IgD-negative memory B cell (primary cell): Measurements from ENCODE around the gene TTBK2. TPM values are rescaled to one million over a fixed set of nuclear protein-coding genes. Genes with fewer than 3 reads are reported as not detected.
A peak's percentile ranks its signal among the peaks of the same experiment; 100 is the strongest.
"Not testable (repeated sequence)": the region's sequence is repeated elsewhere in the genome, so short reads cannot be mapped to it uniquely, and the experiment has no call there.

Experiments used
- H3K27ac Mint-ChIP-seq, 3 donors: one replicate each; pipeline ENCODE4 v1.8.0; 2020 to 2022; ENCODE audit warnings: mild to moderate bottlenecking in 3 of 3, mixed read lengths in 3 of 3, moderate library complexity in 1 of 3
- H3K27me3 Mint-ChIP-seq: one replicate; pipeline ENCODE4 v1.8.0; 2021; ENCODE audit warnings: mixed read lengths
- H3K36me3 Mint-ChIP-seq: one replicate; pipeline ENCODE4 v1.8.0; 2020; ENCODE audit warnings: mild to moderate bottlenecking, mixed read lengths
- H3K4me1 Mint-ChIP-seq, 3 donors: one replicate each; pipeline ENCODE4 v1.8.0; 2020 to 2022; ENCODE audit warnings: mixed read lengths in 3 of 3, mild to moderate bottlenecking in 1 of 3
- H3K4me3 Mint-ChIP-seq, 4 donors: one replicate each; pipeline ENCODE4 v1.8.0; 2020 to 2022; ENCODE audit warnings: mild to moderate bottlenecking in 4 of 4, mixed read lengths in 4 of 4, moderate library complexity in 3 of 4
- H3K9me3 Mint-ChIP-seq, 3 donors: one replicate each; pipeline ENCODE4 v1.8.0; 2020 to 2021; ENCODE audit warnings: mixed read lengths in 3 of 3, mild to moderate bottlenecking in 1 of 3
- polyA plus RNA-seq: library from polyadenylated mRNA; unstranded; fragments of 300-500 nt; fragmentation: Illumina TruSeq; gene quantifications from one replicate; pipeline ENCODE4 v1.2.3, GENCODE V29; 2021

TTBK2 gene
- polyA plus RNA-seq, 1 donor from 2014 or later, result 9.9 TPM

GRCh38 chr15:42775416-42775815, 145.2 kb downstream of the TTBK2 start:
- Mint-ChIP-seq H3K27ac (no peak overlapping the region), H3K9me3 (no peaks in the 10 kb centered on the region), H3K4me1 (peaks cover 0 to under 1% (median 0%) of the 10 kb centered on the region in 3 donors), H3K27me3 (no peaks in the 10 kb centered on the region), H3K4me3 (no peak overlapping the region), H3K36me3 (peaks cover 16% of the 10 kb centered on the region)

DNA sequence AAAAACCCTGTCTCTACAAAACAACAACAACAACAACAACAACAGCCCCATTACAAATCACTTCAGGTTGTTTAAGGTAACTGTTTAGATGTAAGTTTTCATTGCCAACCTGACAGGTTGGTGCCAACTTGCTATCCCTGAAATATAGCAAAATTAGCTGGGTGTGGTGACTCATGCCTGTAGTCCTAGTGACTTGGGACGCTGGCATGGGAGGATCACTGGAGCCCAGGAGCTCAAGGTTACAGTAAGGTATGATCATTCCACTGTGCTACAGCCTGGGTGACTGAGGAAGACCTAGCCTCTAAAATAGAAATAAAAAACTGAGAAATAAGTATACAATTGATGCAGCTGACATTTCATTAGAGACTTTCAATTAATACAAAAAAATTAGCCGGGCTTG, 147.7 kb downstream of the TTBK2 start:
- Mint-ChIP-seq H3K27ac (no peak overlapping the region), H3K4me3 (no peak overlapping the region), H3K4me1 (peaks cover 0 to 1% (median 0%) of the 10 kb centered on the region in 3 donors), H3K9me3 (peaks cover 0 to 5% (median 1%) of the 10 kb centered on the region in 3 donors), H3K36me3 (peaks cover 28% of the 10 kb centered on the region), H3K27me3 (no peaks in the 10 kb centered on the region)

- Mint-ChIP-seq H3K27me3 (no peaks in the 10 kb centered on the region), H3K36me3 (peaks cover 31% of the 10 kb centered on the region), H3K27ac (no peak overlapping the region), H3K9me3 (peaks cover 1 to 5% (median 3%) of the 10 kb centered on the region in 3 donors), H3K4me1 (peaks cover 0 to 1% (median 0%) of the 10 kb centered on the region in 3 donors), H3K4me3 (no peak overlapping the region)
Measured at GRCh38 chr15:42772144-42772543, 148.4 kb downstream of the TTBK2 start.

DNA sequence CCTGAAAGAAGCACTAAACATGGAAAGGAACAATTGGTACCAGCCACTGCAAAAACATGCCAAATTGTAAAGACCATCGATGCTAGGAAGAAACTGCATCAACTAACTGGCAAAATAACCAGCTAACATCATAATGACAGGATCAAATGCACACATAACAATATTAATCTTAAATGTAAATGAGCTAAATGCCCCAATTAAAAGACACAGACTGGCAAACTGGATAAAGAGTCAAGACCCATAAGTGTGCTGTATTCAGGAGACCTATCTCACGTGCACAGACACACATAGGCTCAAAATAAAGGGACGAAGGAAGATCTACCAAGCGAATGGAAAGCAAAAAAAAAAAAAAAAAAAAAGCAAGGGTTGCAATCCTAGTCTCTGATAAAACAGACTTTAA, 154.5 kb downstream of the TTBK2 start:
- Mint-ChIP-seq H3K9me3 (peaks cover 7 to 30% (median 22%) of the 10 kb centered on the region in 3 donors), H3K36me3 (peaks cover 34% of the 10 kb centered on the region)
- not testable (repeated sequence) for H3K27me3 Mint-ChIP-seq, H3K4me1 Mint-ChIP-seq, H3K27ac Mint-ChIP-seq, H3K4me3 Mint-ChIP-seq

DNA sequence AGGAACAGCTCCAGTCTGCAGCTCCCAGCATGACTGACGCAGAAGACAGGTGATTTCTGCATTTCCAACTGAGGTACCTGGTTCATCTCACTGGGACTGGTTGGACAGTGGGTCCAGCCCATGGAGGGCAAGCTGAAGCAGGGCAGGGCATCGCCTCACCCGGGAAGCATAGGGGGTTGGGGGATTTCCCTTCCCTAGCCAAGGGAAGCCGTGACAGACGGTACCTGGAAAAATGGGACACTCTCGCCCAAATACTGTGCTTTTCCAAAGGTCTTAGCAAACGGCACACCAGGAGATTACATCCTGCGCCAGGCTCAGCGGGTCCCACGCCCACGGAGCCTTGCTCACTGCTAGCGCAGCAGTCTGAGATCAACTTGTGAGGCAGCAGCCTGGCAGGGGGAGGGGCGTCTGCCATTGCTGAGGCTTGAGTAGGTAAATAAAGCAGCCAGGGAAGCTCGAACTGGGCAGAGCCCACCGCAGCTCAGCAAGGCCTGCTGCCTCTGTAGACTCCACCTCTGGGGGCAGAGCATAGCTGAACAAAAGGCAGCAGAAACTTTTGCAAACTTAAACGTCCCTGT, 156.3 kb downstream of the TTBK2 start:
- H3K4me1 Mint-ChIP-seq, H3K27me3 Mint-ChIP-seq, H3K27ac Mint-ChIP-seq, H3K4me3 Mint-ChIP-seq: not testable (repeated sequence)
- peaks cover 27% of the 10 kb centered on the region for H3K36me3 Mint-ChIP-seq
- H3K9me3 Mint-ChIP-seq, result peaks cover 6 to 41% (median 19%) of the 10 kb centered on the region in 3 donors

DNA sequence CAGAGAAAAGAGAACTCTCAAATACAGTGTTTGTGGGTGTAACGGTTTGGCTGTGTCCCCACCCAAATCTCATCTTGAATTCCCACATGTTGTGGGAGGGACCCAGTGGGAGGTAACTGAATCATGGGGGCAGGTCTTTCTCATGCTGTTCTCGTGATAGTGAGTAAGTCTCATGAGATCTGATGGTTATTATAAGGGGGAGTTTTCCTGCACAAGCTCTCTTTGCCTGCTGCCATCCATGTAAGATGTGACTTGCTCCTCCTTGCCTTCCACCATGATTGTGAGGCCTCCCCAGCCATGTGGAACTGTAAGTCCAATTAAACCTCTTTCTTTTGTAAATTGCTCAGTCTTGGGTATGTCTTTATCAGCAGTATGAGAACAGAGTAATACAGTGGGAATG, 158.8 kb downstream of the TTBK2 start:
- Mint-ChIP-seq H3K36me3 (peaks cover 19% of the 10 kb centered on the region), H3K9me3 (peaks cover 6 to 34% (median 19%) of the 10 kb centered on the region in 3 donors)
- not testable (repeated sequence) for H3K27me3 Mint-ChIP-seq, H3K4me1 Mint-ChIP-seq, H3K27ac Mint-ChIP-seq, H3K4me3 Mint-ChIP-seq

DNA sequence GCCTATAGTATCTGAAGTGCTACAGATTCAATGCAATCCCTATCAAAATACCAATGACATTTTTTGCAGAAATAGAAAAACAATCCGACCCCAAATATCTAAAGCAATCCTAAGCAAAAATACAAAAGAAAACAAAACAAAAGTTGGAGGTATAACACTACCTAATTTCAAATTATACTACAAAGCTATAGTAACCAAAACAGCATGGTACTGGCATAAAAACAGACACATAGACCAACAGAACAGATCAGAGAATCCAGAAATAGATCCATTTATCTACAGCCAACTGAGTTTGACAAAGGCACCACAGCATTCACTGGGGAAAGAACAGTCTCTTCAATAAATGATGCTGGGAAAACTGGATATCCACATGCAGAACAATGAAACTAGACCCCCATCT, 159.8 kb downstream of the TTBK2 start:
- Mint-ChIP-seq H3K9me3 (peaks cover 6 to 27% (median 14%) of the 10 kb centered on the region in 3 donors), H3K4me3 (no peak overlapping the region), H3K27ac (no peak overlapping the region), H3K27me3 (no peaks in the 10 kb centered on the region), H3K4me1 (peaks cover 1 to 3% (median 2%) of the 10 kb centered on the region in 3 donors), H3K36me3 (peaks cover 13% of the 10 kb centered on the region)

DNA sequence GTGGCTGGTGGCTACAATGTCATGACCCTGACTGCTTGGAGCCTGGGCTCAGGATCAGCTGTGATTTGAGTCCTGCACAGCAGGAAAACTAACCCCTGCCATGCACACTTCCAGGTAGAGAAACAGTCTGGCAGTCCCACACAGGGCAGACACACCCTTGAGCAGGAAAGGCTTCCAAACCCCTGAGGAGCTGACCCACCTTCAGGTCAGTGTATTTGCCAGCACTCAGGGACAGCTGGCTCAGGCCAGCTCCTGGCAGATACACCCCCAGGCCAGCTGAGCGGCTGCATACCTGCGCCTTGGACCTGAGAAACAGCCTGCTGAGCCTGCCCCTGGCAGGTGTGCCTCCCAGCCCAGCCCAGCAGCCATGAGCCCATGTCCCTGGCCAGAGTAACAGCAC, 161.5 kb downstream of the TTBK2 start:
- no peaks in the 10 kb centered on the region for H3K27me3 Mint-ChIP-seq
- H3K4me1 Mint-ChIP-seq, result peaks cover 0 to 3% (median 1%) of the 10 kb centered on the region in 3 donors
- H3K36me3 Mint-ChIP-seq, result peaks cover 8% of the 10 kb centered on the region
- no peak overlapping the region for H3K4me3 Mint-ChIP-seq
- H3K9me3 Mint-ChIP-seq, result peaks cover 6 to 22% (median 12%) of the 10 kb centered on the region in 3 donors
- no peak overlapping the region for H3K27ac Mint-ChIP-seq

DNA sequence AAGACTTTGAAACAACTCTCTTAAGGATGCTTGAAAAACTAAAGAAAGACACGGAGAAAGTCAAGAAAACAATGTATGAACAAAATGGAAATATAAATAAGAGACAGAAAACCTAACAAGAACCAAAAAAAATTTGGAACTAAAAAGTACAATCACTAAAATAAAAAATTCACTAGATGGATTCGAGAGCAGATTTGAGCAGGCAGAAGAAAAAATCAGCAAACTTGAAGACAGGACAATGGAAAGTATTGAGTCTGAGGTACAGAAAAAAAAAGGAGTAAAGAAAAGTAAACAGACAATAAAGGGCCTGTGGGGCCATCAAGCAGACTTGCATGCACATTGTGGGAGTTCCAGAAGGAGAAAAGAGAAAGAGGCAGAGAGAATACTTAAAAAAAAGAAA, 170.3 kb downstream of the TTBK2 start:
- H3K36me3 Mint-ChIP-seq, result peaks cover 30% of the 10 kb centered on the region
- peaks cover 0 to 6% (median 5%) of the 10 kb centered on the region in 3 donors for H3K9me3 Mint-ChIP-seq
- no peaks in the 10 kb centered on the region for H3K4me1 Mint-ChIP-seq
- H3K4me3 Mint-ChIP-seq, result no peak overlapping the region
- H3K27me3 Mint-ChIP-seq, result no peaks in the 10 kb centered on the region
- no peak overlapping the region for H3K27ac Mint-ChIP-seq

DNA sequence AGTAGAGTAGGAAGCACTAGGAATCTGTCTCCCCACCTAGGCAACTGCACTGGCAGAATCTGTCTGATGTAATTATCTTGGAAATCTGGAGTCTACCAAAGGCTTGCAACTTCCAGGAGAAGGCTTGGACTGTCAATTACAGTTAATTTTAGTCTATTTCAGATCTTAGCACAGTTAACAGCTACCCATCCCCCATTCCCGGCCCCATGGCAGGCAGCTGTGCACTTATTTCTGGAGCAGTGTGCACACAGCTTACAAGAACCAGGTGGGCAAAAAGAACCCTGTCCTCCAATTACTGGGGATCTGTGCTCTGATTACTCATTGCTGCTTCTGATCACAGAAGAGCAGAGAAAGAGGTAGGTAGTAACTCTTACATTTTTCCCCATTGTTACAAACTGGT, 171.3 kb downstream of the TTBK2 start:
- Mint-ChIP-seq H3K36me3 (peaks cover 30% of the 10 kb centered on the region), H3K27ac (no peak overlapping the region), H3K9me3 (peaks cover 0 to 6% (median 5%) of the 10 kb centered on the region in 3 donors), H3K4me3 (no peak overlapping the region), H3K27me3 (no peaks in the 10 kb centered on the region), H3K4me1 (no peaks in the 10 kb centered on the region)

DNA sequence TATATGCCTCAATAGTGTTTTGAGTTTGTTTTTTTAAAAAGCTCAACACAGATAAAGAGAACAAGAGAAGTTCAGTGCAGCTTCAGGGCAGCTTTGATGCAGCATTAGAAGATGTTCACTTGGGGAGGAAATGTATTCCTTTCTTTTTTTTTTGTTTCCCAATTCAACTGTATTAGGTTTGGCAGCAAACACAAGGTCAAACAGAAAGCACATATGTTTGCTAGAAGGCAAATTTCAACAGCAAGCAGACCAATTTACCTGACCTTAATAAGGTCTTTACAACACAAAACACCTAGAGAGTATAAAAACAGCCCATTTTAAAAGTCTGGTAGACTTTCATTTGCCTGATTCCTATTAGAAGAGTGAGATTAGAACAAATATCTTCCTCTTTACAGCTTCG, 176.4 kb downstream of the TTBK2 start:
- H3K4me1 Mint-ChIP-seq, result peaks cover 0 to 2% (median 0%) of the 10 kb centered on the region in 3 donors
- no peaks in the 10 kb centered on the region for H3K27me3 Mint-ChIP-seq
- H3K27ac Mint-ChIP-seq, result no peak overlapping the region
- H3K4me3 Mint-ChIP-seq, result no peak overlapping the region
- H3K36me3 Mint-ChIP-seq, result peaks cover 4% of the 10 kb centered on the region
- H3K9me3 Mint-ChIP-seq, result no peaks in the 10 kb centered on the region

DNA sequence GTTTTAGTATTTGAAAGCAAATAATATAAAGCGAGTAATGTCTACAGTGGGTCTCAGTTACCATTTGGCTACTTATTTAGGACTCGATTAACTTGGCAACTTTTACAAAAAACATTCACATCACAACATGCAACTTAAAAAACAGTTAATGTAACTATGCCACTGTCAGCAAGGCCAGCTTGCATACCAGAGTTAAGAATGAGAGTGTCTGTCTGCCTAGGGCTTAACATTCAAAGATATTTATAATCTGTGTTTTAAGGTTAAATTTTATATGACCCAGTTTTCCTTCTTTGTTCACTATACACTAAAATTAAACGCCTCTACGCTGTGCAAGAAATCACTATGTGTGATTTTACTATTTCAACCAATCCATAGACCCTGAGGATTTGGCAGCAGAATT, 178.4 kb downstream of the TTBK2 start:
- Mint-ChIP-seq H3K4me3 (no peak overlapping the region), H3K36me3 (peaks cover 4% of the 10 kb centered on the region), H3K4me1 (peaks cover 4 to 6% (median 5%) of the 10 kb centered on the region in 3 donors), H3K9me3 (no peaks in the 10 kb centered on the region), H3K27ac (no peak overlapping the region), H3K27me3 (no peaks in the 10 kb centered on the region)

DNA sequence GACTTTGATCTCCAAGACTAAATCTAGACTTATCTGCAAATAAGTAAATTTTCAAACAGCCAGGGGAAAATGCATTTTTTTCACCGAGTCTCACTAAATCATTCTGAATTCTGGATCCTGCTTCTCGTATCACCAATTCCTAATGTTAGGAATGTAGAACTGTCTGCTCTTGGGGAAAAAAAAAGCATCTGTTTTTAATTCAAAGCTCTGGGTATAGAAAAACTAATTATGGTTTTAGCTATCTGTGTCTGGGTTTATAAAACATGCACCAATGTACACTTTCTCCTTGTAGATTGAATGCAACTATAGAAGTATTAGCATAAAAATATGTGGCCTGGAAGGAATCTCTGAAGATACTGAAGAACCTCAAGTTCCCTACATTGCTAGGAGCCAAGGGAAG, 178.9 kb downstream of the TTBK2 start:
- Mint-ChIP-seq H3K27me3 (no peaks in the 10 kb centered on the region), H3K4me1 (peaks cover 4 to 7% (median 5%) of the 10 kb centered on the region in 3 donors), H3K9me3 (no peaks in the 10 kb centered on the region), H3K27ac (no peak overlapping the region), H3K36me3 (peaks cover 4% of the 10 kb centered on the region), H3K4me3 (peak overlapping the region in 1 of 4 donors; percentile 36)

GRCh38 chr15:42737529-42738328, 182.8 kb downstream of the TTBK2 start:
- no peaks in the 10 kb centered on the region for H3K9me3 Mint-ChIP-seq
- no peaks in the 10 kb centered on the region for H3K27me3 Mint-ChIP-seq
- peaks cover 8 to 18% (median 12%) of the 10 kb centered on the region in 3 donors for H3K4me1 Mint-ChIP-seq
- H3K27ac Mint-ChIP-seq, result peak overlapping the region in 2 of 3 donors; percentile 80 to 84
- H3K36me3 Mint-ChIP-seq, result no peaks in the 10 kb centered on the region
- peak overlapping the region; percentile 84 to 94 (median 92) for H3K4me3 Mint-ChIP-seq

DNA sequence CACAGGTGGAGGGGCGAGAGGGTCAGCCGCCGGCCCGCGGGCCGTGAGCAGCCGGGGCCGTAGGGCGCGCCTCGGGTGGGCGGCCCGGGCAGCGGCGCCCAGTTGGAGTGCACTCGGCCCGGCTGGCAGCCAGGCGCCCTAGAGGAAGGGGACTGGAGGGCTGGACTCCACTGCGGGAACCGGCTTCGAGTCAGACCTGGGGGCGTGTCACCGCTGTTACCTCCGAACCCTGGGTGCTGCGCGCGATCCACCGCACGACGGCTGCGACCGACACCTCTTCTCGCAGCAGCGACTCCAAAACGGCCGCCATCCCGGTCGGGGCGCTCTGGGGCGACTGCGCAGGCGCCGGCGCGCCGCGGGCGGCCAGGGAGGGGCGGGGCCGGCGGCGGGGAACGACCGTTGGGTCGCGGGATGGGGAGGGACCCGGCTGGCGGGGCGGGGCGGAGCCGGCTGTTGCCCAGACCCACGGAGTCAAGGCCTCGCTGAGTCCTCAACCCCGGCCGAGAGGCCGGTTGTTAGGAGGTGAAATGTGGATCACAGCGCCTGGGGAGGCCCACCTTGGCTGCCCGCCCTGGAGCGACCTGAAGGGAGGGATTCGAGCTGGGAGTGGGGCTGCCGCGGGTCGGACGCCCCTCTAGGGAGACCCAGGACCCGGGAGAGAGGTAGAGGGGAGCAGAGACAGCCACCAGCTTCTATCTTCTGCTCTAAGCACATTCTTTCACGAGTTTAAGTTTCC, 183.6 kb downstream of the TTBK2 start, which contains the start of gene CDAN1:
Gene CDAN1 (minus strand): TSS at position 336 of the 736 bp plus-strand sequence. CDS start 26 bp downstream, at position 310.
- peak within 1 kb of the TSS in 2 of 3 donors; percentile 80 to 84 for H3K27ac Mint-ChIP-seq
- H3K4me3 Mint-ChIP-seq, result peak within 1 kb of the TSS; percentile 84 to 94 (median 92)
- H3K9me3 Mint-ChIP-seq, result no peaks in the 10 kb centered on the region
- peaks cover 8 to 18% (median 12%) of the 10 kb centered on the region in 3 donors for H3K4me1 Mint-ChIP-seq
- no peaks in the 10 kb centered on the region for H3K27me3 Mint-ChIP-seq
- H3K36me3 Mint-ChIP-seq, result no peaks in the 10 kb centered on the region
